Kidney (tissue), 14 donors: ENCODE data around the gene RBMS3. TPM values are rescaled to one million over a fixed set of nuclear protein-coding genes. Genes with fewer than 3 reads are reported as not detected.

Experiments
- DNase-seq, 5 donors: peaks; one replicate each; pipeline ENCODE4 v3.0.0-alpha.2; 2013 to 2020
- FAIRE-seq: peaks from 2 replicates; lab custom pipeline; 2012; peaks lifted over from hg19 to GRCh38; lab: Jason Lieb, UNC
- H3K27ac ChIP-seq, 2 donors: one replicate each; pipeline ENCODE4 v1.7.0; 2013; ENCODE audit warnings: low read depth in 2 of 2, low read length in 2 of 2, inconsistent platforms in 1 of 2
- H3K27me3 ChIP-seq: one replicate; pipeline ENCODE4 v1.7.1; 2013; ENCODE audit warnings: low read length, inconsistent platforms; ENCODE audit not compliant: control insufficient read depth, insufficient read depth
- H3K36me3 ChIP-seq, 3 donors: one replicate each; pipeline versions ENCODE4 v1.7.0 to v1.7.1; 2013; ENCODE audit warnings: low read length in 3 of 3, control low read depth in 1 of 3, inconsistent platforms in 1 of 3; ENCODE audit not compliant: insufficient read depth in 3 of 3, control insufficient read depth in 2 of 3
- H3K4me1 ChIP-seq, 3 donors: one replicate each; pipeline versions ENCODE4 v1.7.0 to v1.7.1; 2013; ENCODE audit warnings: low read length in 3 of 3, inconsistent platforms in 1 of 3, low read depth in 1 of 3; ENCODE audit not compliant: control insufficient read depth in 2 of 3, insufficient read depth in 2 of 3
- H3K4me3 ChIP-seq, 3 donors: one replicate each; pipeline versions ENCODE4 v1.7.0 to v1.8.1; 2013; ENCODE audit warnings: low read length in 3 of 3, control low read depth in 1 of 3, inconsistent platforms in 1 of 3
- H3K9ac ChIP-seq, 3 donors: one replicate each; pipeline versions ENCODE4 v1.7.0 to v1.7.1; 2013; ENCODE audit warnings: low read length in 3 of 3, control low read depth in 1 of 3, inconsistent platforms in 1 of 3
- H3K9me3 ChIP-seq, 3 donors: one replicate each; pipeline versions ENCODE4 v1.7.0 to v1.7.1; 2013; ENCODE audit warnings: low read length in 3 of 3, control low read depth in 1 of 3, inconsistent platforms in 1 of 3; ENCODE audit not compliant: control insufficient read depth in 2 of 3, insufficient read depth in 1 of 3
- intact Hi-C: fragments of 100-400 bp; cut with DNase I; formaldehyde crosslinking; loops from one replicate; pipeline ENCODE4 v1.11.1; 2022
- polyA plus RNA-seq: library from polyadenylated mRNA; stranded (reverse); fragments of 350-450 nt; fragmentation: Illumina TruSeq; extraction: RNeasy Lipid Tissue Mini Kit (QIAGEN cat#74804); gene quantifications from one replicate; pipeline ENCODE4 v1.2.3, GENCODE V29; 2014; ENCODE audit warnings: low read depth, low replicate concordance; ENCODE audit not compliant: insufficient read depth
- total RNA-seq: library from RNA; stranded (reverse); fragmentation: NEBNext Ultra II Directional; extraction: Animal tissue kit (Norgen Biotek cat#: 25700); gene quantifications from one replicate; pipeline ENCODE4 v1.2.1, GENCODE V29; 2021
- TF ChIP-seq, protein P1 (sequence below): IDR thresholded peaks from 3 replicates; pipeline ENCODE4 v1.5.1; 2012; ENCODE audit warnings: mild to moderate bottlenecking, moderate library complexity, borderline replicate concordance; ENCODE audit not compliant: insufficient read depth; ENCODE audit errors: extremely low read depth
- donor health status: control.
- donor health status: control.
- donor health status: control.
- donor health status: control.
- donor health status: control.
- donor health status: DM: yes; HTN: yes; CAD: no.
- donor health status: Normal renal cell carcinoma (clear cell type).

Gene RBMS3
- total and polyA plus RNA-seq, 2 donors from 2014 or later: 3.2 to 48.8 TPM

- Histone ChIP-seq H3K36me3 (no peaks in the 10 kb centered on the region), H3K4me1 (no peaks in the 10 kb centered on the region), H3K9me3 (no peaks in the 10 kb centered on the region), H3K27ac (no peak overlapping the region), H3K27me3 (no peaks in the 10 kb centered on the region), H3K4me3 (no peak overlapping the region), H3K9ac (no peak overlapping the region)
- no peak for FAIRE-seq
- intact Hi-C loops: no loop called here
- no peak for DNase-seq
- TF ChIP-seq, protein P1, sequence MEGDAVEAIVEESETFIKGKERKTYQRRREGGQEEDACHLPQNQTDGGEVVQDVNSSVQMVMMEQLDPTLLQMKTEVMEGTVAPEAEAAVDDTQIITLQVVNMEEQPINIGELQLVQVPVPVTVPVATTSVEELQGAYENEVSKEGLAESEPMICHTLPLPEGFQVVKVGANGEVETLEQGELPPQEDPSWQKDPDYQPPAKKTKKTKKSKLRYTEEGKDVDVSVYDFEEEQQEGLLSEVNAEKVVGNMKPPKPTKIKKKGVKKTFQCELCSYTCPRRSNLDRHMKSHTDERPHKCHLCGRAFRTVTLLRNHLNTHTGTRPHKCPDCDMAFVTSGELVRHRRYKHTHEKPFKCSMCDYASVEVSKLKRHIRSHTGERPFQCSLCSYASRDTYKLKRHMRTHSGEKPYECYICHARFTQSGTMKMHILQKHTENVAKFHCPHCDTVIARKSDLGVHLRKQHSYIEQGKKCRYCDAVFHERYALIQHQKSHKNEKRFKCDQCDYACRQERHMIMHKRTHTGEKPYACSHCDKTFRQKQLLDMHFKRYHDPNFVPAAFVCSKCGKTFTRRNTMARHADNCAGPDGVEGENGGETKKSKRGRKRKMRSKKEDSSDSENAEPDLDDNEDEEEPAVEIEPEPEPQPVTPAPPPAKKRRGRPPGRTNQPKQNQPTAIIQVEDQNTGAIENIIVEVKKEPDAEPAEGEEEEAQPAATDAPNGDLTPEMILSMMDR: no peak
These were observed 337.8 kb downstream of the RBMS3 start for GRCh38 chr3:29618395-29619282.

DNA sequence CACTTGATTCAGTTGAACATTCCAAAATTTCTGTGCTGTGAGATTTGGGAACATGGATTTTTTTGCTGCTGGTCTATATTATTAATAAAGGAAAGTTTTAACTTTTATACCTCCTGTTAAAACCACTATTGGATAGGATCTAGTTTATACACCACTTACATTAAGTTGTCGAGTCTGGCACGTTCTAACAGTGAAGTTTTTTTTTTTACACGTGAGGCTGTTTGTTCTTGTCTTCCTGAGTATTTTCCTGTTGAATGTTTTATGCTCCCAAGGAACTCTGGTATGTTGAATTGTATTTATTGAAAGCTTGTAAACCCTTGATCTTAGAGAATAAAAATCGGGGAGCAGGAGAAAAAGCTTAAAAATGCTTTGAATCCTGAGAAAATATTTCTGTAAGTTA is 338.8 kb downstream of the RBMS3 start:
- TF ChIP-seq, protein P1: no peak
- FAIRE-seq: no peak
- Histone ChIP-seq H3K36me3 (no peaks in the 10 kb centered on the region), H3K4me1 (no peaks in the 10 kb centered on the region), H3K4me3 (no peak overlapping the region), H3K9me3 (no peaks in the 10 kb centered on the region), H3K27me3 (no peaks in the 10 kb centered on the region), H3K27ac (no peak overlapping the region), H3K9ac (no peak overlapping the region)
- intact Hi-C loops: no loop called here
- peak in 1 of 5 donors; percentile 24 for DNase-seq

GRCh38 chr3:29627136-29628117 is 346.6 kb downstream of the RBMS3 start:
- TF ChIP-seq, protein P1: no peak
- intact Hi-C loops: no loop called here
- no peak for FAIRE-seq
- no peak overlapping the region for H3K9ac ChIP-seq
- H3K9me3 ChIP-seq: no peaks in the 10 kb centered on the region
- H3K27ac ChIP-seq: no peak overlapping the region
- no peaks in the 10 kb centered on the region for H3K27me3 ChIP-seq
- no peaks in the 10 kb centered on the region for H3K36me3 ChIP-seq
- no peak for DNase-seq
- H3K4me1 ChIP-seq: no peaks in the 10 kb centered on the region
- H3K4me3 ChIP-seq: no peak overlapping the region
